HG02840 (cell line): ENCODE data around the gene SHC4.

ENCODE experiments used
- ATAC-seq: cut with Tn5 transposase; IDR thresholded peaks from one replicate; pipeline ENCODE4 v1.9.1; 2021; ENCODE audit warnings: mild to moderate bottlenecking, moderate library complexity, moderate number of reproducible peaks; ENCODE audit not compliant: unreplicated experiment, low FRiP score

Gene SHC4

DNA sequence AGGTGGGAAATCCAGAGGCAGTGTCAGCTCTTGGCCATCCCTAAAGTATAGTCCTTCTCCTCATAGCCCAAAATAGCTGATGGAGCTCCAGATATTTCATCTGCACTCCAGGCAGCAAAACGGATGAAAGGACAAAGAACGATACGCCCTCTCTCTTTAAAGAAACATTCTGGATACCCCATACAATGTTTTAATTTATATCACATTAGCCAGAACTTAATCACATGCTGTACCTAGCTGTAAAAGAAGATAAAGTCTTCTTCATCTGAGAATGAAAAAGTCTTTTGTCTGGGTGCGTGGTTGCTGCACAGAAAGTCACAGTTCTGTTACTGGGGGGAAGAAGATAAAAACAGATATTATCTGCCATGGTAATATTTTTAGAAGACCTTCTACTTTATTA lies 4.3 kb upstream of the SHC4 start:
- ATAC-seq = no peak

DNA sequence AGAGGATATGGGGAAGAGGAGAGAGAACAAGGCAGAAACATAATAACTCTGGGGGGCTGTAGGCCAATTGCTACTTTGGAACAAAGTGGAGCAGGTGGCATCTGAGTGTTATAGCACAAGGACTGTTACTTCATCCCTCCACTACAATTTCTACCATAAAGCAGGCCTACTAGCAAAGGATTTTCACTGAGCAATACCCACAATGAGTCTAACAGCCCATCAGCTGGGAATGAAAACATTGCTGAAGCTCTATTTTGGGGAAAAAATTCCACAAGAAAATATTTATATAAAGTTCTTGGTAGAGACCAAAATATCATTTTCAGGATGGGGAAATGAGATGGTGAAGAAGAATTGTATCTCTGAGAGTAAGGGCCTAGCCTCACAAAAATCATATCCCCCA lies 3.6 kb upstream of the SHC4 start:
- no peak for ATAC-seq

- no peak for ATAC-seq
These were observed 3.0 kb upstream of the SHC4 start for GRCh38 chr15:48966595-48967301.

GRCh38 chr15:48965972-48966371 lies 2.3 kb upstream of the SHC4 start:
- ATAC-seq = no peak

- no peak for ATAC-seq
These were observed 1.2 kb upstream of the SHC4 start for GRCh38 chr15:48964898-48965297.

- ATAC-seq = no peak
These were observed 826 bp downstream of the SHC4 start for GRCh38 chr15:48962662-48963523.

GRCh38 chr15:48955967-48956366 lies 7.8 kb downstream of the SHC4 start:
- ATAC-seq = no peak

GRCh38 chr15:48955370-48955769 lies 8.3 kb downstream of the SHC4 start:
- ATAC-seq = no peak

GRCh38 chr15:48954538-48954937 lies 9.2 kb downstream of the SHC4 start:
- ATAC-seq = no peak

DNA sequence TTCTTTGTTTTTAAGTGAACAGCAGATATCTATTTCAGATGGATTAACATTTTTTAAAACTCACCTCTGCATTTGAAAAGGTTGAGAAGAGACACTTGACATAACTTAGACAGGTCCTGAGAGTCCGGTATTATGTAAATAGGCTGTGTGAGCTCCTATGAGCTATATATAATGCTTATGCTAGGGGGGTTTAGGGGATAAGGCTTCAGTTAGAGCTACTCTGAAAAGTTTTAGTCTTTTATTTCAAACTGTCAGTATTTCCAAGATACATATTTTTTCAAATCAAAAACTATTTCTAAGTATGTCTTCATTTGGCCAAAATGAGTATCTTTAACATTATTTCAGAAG lies 16.9 kb downstream of the SHC4 start:
- ATAC-seq = no peak

GRCh38 chr15:48946074-48946839 lies 17.5 kb downstream of the SHC4 start:
- no peak for ATAC-seq

GRCh38 chr15:48945386-48945785 lies 18.3 kb downstream of the SHC4 start:
- no peak for ATAC-seq

DNA sequence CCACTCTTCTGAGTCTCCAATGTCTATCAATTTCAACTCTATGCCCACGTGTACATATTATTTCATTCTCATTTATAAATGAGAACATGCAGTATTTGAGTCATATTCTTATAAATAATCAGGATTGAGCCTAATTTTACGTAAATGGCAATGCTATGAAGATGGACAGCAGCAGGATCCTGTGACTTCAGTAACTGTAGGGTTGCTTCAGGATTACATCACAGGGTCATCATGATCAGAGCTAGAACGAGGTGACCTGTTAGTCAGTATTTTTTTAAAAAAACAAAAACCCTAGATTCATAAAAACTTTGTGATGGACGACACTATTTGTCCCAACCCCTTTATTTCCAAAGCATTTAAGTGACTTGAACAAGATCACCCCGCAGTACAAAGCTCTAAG lies 21.8 kb downstream of the SHC4 start:
- ATAC-seq = no peak

- ATAC-seq = peak; percentile 86
These were observed 23.2 kb downstream of the SHC4 start for GRCh38 chr15:48940508-48940907.

DNA sequence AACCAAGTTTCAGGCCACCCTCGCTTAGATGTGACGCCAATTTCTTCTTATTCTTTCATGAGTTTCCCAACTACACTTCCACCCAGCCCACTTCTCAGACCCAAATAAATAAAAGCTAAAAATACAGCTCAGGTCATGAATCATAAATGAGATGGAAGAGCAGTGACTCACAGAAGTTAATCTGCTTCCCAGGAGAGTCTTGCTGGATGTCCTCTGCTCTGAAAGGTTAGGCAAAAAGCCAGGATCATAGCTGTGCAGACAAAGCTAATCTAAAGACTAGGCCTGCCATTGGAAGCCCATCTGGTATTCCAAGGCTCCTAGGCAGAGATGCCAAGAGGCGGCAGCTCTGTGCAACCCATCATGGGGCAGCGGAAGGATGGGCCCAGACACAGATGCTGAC lies 24.1 kb downstream of the SHC4 start:
- ATAC-seq = no peak

- no peak for ATAC-seq
These were observed 25.8 kb downstream of the SHC4 start for GRCh38 chr15:48937886-48938285.

DNA sequence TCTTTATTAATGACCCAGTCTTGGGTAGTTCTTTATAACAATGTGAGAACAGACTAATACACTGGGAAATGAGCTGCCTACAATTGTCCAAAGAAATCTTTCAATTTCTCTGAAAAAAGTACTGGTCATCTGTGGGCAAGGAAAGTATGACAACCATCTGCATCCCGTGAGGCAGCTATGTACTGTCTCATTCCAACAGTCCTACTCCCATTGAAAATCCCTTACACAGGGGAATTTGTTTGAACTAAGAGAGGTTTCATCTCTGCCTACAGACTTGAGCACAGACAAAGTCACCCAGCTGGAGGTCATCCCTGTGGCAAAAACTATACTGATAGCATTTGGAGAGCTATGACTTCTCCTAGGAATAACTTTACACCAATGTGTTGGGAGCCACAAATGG lies 27.1 kb downstream of the SHC4 start:
- ATAC-seq = no peak

GRCh38 chr15:48935236-48935635 lies 28.5 kb downstream of the SHC4 start:
- no peak for ATAC-seq

- ATAC-seq = no peak
These were observed 33.0 kb downstream of the SHC4 start for GRCh38 chr15:48930735-48931134.

DNA sequence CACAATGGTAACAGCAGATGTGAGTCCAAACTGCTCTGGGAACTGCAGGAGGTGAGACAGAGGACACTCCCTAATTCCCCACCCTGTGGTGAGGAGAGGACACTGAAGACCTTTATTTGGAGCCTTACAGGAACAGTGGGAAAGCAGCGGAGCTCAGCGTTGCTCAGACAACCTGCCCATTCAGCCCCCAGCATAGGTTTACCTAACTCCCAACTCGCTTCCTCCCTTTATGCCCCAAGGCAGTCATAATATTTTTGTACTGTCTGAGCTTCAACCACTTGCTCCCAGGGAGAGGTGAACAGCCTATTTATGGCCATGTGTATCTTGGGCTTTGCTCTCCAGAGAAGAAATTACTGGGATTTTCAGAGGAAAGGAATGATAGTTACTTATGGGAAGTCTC lies 34.1 kb downstream of the SHC4 start:
- no peak for ATAC-seq

DNA sequence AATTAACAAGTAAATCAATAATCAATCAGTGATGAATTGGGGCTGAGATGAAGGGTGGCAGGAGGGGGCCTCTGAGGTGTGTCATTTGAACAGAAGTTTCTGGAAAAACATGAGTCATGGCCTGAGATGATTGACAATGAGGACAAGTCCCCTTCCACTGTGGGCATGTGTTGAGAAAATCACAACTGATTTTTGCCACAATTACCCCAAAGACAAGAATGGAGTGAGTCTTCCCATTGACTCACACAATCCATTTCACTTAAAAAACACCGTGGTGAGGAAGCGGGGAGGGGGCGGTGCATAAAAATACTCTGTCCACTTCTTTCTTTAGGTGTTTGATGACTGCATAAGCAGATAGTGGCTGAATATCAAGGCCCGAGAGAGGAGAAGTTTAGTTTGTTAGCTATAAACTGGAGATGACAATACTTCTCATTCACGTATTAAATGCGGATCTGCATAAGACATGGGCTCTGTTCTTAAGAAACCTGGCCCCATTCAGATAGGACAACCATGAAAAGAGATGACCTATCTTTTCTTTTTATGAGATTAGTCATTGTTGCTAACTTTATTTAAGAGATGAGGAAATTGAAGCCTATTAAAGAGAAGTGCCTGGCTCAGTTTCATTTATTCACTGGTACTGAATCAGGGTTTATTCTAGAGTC lies 34.7 kb downstream of the SHC4 start:
- ATAC-seq = no peak
